ENCODE measurements around the gene SLC47A1. TPM values are rescaled to one million over a fixed set of nuclear protein-coding genes. Genes with fewer than 3 reads are reported as not detected.

Gene SLC47A1, protein sequence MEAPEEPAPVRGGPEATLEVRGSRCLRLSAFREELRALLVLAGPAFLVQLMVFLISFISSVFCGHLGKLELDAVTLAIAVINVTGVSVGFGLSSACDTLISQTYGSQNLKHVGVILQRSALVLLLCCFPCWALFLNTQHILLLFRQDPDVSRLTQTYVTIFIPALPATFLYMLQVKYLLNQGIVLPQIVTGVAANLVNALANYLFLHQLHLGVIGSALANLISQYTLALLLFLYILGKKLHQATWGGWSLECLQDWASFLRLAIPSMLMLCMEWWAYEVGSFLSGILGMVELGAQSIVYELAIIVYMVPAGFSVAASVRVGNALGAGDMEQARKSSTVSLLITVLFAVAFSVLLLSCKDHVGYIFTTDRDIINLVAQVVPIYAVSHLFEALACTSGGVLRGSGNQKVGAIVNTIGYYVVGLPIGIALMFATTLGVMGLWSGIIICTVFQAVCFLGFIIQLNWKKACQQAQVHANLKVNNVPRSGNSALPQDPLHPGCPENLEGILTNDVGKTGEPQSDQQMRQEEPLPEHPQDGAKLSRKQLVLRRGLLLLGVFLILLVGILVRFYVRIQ
- total RNA-seq (2022; extraction: Qiagen RNA extraction; ENCODE audit: low read depth): 21.7 to 27.1 TPM (median 26.0 TPM) in 5 replicates

DNA sequence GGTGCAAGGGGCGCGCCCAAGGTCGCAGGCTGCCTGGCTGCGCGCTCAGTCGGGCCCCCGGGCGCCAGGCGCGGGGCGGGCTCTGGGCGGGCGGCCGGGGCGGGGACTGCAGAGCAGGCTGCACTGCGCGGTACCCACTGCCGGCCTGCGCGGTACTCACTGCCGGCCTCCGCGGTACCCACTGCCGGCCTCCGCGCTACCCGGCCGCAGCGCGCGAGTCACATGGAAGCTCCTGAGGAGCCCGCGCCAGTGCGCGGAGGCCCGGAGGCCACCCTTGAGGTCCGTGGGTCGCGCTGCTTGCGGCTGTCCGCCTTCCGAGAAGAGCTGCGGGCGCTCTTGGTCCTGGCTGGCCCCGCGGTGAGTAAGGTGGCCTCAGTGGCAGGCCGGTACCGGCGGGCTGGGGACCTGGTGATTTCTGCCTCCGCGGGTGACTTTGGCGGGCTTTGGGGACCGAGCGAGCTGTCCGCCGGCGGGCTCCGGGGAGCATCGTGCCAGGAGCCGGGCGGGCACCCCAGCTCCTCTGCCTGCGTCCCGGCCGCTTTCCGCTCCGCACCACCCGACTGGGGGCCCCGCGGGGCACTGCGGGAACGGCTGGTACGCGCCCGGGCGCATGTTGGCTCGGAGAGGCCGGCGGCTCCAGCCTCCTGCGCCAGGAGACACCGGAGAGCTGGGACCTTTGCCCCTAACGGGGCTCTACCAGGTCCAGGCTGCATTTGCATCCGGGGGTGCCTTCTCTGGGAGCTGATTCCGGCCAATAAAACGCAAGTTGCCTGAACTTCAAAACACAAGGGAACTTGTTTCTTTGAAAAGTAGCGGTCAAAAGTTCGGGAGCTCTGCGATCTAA lies at the start of gene SLC47A1:
Gene SLC47A1, plus strand, starts transcription at position 137 of the 844 bp plus-strand sequence. Its CDS starts 86 bp downstream, at position 223.

Other genes with a start within 250 kb of the SLC47A1 start
- 42.5 to 47.4 TPM (median 43.4 TPM) in 5 replicates for gene B9D1, start 171.1 kb upstream of the SLC47A1 start, total RNA-seq (2022; extraction: Qiagen RNA extraction; ENCODE audit: low read depth)
- gene MAPK7, start 155.4 kb upstream of the SLC47A1 start, total RNA-seq (2022; extraction: Qiagen RNA extraction; ENCODE audit: low read depth): 19.8 to 27.0 TPM (median 23.5 TPM) in 5 replicates
- 0.20 TPM in 1 of 5 replicates, not detected in the others for gene MFAP4, start 146.7 kb upstream of the SLC47A1 start, total RNA-seq (2022; extraction: Qiagen RNA extraction; ENCODE audit: low read depth)
- gene RNF112, start 122.6 kb upstream of the SLC47A1 start, total RNA-seq (2022; extraction: Qiagen RNA extraction; ENCODE audit: low read depth): 0.21 to 0.92 TPM (median 0.52 TPM) in 5 replicates
- gene ALDH3A2, start 114.9 kb downstream of the SLC47A1 start, total RNA-seq (2022; extraction: Qiagen RNA extraction; ENCODE audit: low read depth): 148 to 189 TPM (median 178 TPM) in 5 replicates
- 0.06 to 0.15 TPM (median 0.10 TPM) in 4 of 5 replicates, not detected in the other for gene SLC47A2, start 182.7 kb downstream of the SLC47A1 start, total RNA-seq (2022; extraction: Qiagen RNA extraction; ENCODE audit: low read depth)
- gene ALDH3A1, start 214.4 kb downstream of the SLC47A1 start, total RNA-seq (2022; extraction: Qiagen RNA extraction; ENCODE audit: low read depth): 726 to 1,151 TPM (median 866 TPM) in 5 replicates

All from A549 treated with DMSO at 1 μM for 4 hours (cell line).